Mesendoderm (in vitro differentiated cells): ENCODE measurements around the gene SERHL2.
"Not testable (repeated sequence)": the region's sequence is repeated elsewhere in the genome, so short reads cannot be mapped to it uniquely, and the experiment has no call there.

Source experiments
- DNase-seq: peaks from one replicate; pipeline ENCODE4 v3.0.0; 2013
- H2AK5ac ChIP-seq: 2 replicates; pipeline ENCODE4 v1.6.1; 2013; ENCODE audit warnings: low read length, inconsistent platforms
- H2BK120ac ChIP-seq: 2 replicates; pipeline ENCODE4 v1.6.1; 2013; ENCODE audit warnings: low read depth, mild to moderate bottlenecking, low read length, moderate library complexity, mixed read lengths
- H2BK15ac ChIP-seq: replicated peaks from 2 replicates; pipeline ENCODE4 v1.6.1; 2013; ENCODE audit warnings: low read depth, mild to moderate bottlenecking, moderate library complexity
- H2BK5ac ChIP-seq: 2 replicates; pipeline ENCODE4 v1.6.1; 2013; ENCODE audit warnings: low read length, inconsistent platforms
- H3K18ac ChIP-seq: 2 replicates; pipeline ENCODE4 v1.6.1; 2013; ENCODE audit warnings: mild to moderate bottlenecking, low read length, mixed read lengths
- H3K23ac ChIP-seq: one replicate; pipeline ENCODE4 v1.6.1; 2013; ENCODE audit warnings: low read length
- H3K27ac ChIP-seq: 2 replicates; pipeline ENCODE4 v1.5.1; 2013; ENCODE audit warnings: low read depth, mild to moderate bottlenecking, inconsistent platforms, low read length, moderate library complexity
- H3K27me3 ChIP-seq: 2 replicates; pipeline ENCODE4 v1.6.1; 2013; ENCODE audit warnings: low read length, control low read depth, mild to moderate bottlenecking, inconsistent platforms; ENCODE audit not compliant: insufficient read depth, poor library complexity
- H3K36me3 ChIP-seq: 2 replicates; pipeline ENCODE4 v1.6.1; 2013; ENCODE audit warnings: low read length, inconsistent platforms; ENCODE audit not compliant: control insufficient read depth, insufficient read depth
- H3K4ac ChIP-seq: one replicate; pipeline ENCODE4 v1.6.1; 2013; ENCODE audit warnings: low read depth, mild to moderate bottlenecking, low read length, moderate library complexity
- H3K4me1 ChIP-seq: 2 replicates; pipeline ENCODE4 v1.6.1; 2013; ENCODE audit warnings: low read depth, low read length, inconsistent platforms; ENCODE audit not compliant: control insufficient read depth
- H3K4me2 ChIP-seq: 2 replicates; pipeline ENCODE4 v1.6.1; 2013; ENCODE audit warnings: low read length
- H3K4me3 ChIP-seq: 2 replicates; pipeline ENCODE4 v1.5.1; 2013; ENCODE audit warnings: mild to moderate bottlenecking, low read length
- H3K56ac ChIP-seq: one replicate; pipeline ENCODE4 v1.6.1; 2013; ENCODE audit warnings: low read length
- H3K79me1 ChIP-seq: 2 replicates; pipeline ENCODE4 v1.6.1; 2013; ENCODE audit warnings: low read length, inconsistent platforms
- H3K79me2 ChIP-seq: 2 replicates; pipeline ENCODE4 v1.6.1; 2013; ENCODE audit warnings: mild to moderate bottlenecking, low read length; ENCODE audit not compliant: control insufficient read depth, insufficient read depth
- H3K9ac ChIP-seq: 2 replicates; pipeline ENCODE4 v1.6.1; 2013; ENCODE audit warnings: low read length, inconsistent platforms
- H4K5ac ChIP-seq: one replicate; pipeline ENCODE4 v1.6.1; 2013; ENCODE audit warnings: low read length
- H4K8ac ChIP-seq: one replicate; pipeline ENCODE4 v1.6.1; 2013; ENCODE audit warnings: low read depth, mild to moderate bottlenecking, control low read depth, low read length, moderate library complexity
- WGBS: extraction: QIAGEN DNeasy Blood & Tissue Kit; methylation state at CpG from one replicate; pipeline ENCODE4 v1.1.7; 2013; ENCODE audit warnings: low lambda C conversion rate, missing lambda C conversion rate; ENCODE audit not compliant: insufficient coverage; ENCODE audit errors: extremely low coverage; 5-methylcytosine and 5-hydroxymethylcytosine counted together

SERHL2 gene

DNA sequence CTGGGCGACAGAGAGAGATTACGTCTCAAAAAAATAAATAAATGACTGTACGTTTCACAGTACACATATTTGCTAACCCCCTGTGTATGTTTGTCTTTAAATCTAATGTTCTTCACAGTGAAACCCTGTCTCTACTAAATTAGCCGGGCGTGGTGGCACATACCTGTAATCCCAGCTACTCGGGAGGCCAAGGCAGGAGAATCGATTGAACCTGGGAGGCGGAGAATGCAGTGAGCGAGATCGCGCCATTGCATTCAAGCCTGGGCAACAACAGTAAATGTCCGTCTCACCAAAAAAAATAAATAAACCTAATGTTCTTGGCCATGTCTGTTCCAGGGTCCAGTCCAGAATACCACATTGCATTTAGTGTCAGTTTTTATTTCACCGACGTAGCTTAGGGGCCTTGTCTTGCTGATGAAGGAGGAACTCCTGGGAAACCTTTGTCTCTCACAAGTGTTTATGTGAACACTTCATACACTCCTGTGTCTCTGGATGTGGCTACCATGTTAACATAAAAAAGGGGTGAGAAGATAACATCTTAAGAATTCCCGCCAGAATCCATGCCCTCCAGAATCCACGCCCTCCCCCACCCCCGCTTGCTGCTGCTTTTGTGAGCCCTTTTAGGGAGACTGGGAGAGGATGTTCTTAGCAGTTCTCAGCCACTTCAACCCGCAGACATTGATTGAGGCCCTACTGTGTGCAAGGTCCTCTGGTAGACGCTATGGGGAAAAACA lies 5.0 kb upstream of the SERHL2 start:
- H3K27me3 ChIP-seq, result no peaks in the 10 kb centered on the region
- H3K4me1 ChIP-seq, result peaks cover 7% of the 10 kb centered on the region
- no peak overlapping the region for H4K8ac ChIP-seq
- no peak overlapping the region for H3K4me3 ChIP-seq
- H3K9ac ChIP-seq, result peak overlapping the region; percentile 1
- peak overlapping the region; percentile 59 for H3K27ac ChIP-seq
- no peak overlapping the region for H4K5ac ChIP-seq
- H3K4me2 ChIP-seq, result no peak overlapping the region
- H3K36me3 ChIP-seq, result no peaks in the 10 kb centered on the region
- peak overlapping the region; percentile 29 for H2BK120ac ChIP-seq
- WGBS, result no CpG with 5 or more reads among the region's 19 CpGs
- no peaks in the 10 kb centered on the region for H3K79me1 ChIP-seq
- no peaks in the 10 kb centered on the region for H3K79me2 ChIP-seq
- peak overlapping the region; percentile 91 for H3K18ac ChIP-seq
- H3K4ac ChIP-seq, result peak overlapping the region; percentile 97
- H3K56ac ChIP-seq, result peak overlapping the region; percentile 71
- no peak overlapping the region for H3K23ac ChIP-seq
- peak overlapping the region; percentile 38 for H2BK5ac ChIP-seq
- peak; percentile 60 for DNase-seq
- peak overlapping the region; percentile 1 for H2AK5ac ChIP-seq
- H2BK15ac ChIP-seq, result no peak overlapping the region

DNA sequence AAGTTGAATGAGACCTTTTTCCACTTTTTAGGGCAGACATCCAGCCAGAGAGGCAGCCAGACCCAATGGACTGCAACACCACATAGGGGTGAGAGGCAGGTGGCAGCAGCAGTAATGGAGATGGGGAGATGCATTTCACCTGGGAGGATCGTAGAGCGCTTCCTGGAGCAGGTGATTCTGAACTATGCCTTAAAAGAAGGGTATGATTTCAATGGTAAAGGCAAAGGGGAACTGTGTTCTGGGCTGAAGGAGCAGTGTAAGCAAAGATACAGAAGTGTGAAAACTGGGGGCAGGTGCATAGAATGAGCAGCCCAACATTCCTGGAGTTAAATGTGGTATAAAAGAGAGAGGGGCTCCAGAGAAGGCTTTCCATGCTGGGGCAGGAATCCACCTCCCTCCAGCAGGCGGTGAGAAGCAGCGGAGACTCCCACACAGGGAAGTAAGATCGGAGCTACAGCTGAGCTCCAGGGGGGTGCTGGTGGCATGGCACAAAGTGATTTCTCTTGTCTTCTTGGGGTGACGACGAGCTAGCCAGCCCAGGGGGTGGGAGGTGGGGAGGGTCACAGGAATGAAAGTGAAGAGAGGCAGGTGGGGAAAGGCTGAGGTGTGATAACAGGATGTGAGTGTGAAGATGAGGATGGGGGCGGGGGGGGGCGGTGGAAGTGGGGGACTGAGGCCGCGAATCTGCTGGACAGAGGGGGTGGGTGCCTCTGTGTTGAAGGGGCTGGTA lies 4.3 kb upstream of the SERHL2 start:
- peak; percentile 29 for DNase-seq
- Histone ChIP-seq H3K36me3 (no peaks in the 10 kb centered on the region), H3K4me3 (no peak overlapping the region), H2BK120ac (no peak overlapping the region), H3K56ac (peak overlapping the region; percentile 71), H3K4ac (peak overlapping the region; percentile 70), H3K27me3 (no peaks in the 10 kb centered on the region), H2BK5ac (peak overlapping the region; percentile 1), H3K4me2 (no peak overlapping the region), H3K18ac (peak overlapping the region; percentile 91), H2BK15ac (no peak overlapping the region), H3K79me1 (no peaks in the 10 kb centered on the region), H4K8ac (no peak overlapping the region), H3K79me2 (no peaks in the 10 kb centered on the region), H2AK5ac (peak overlapping the region; percentile 1), H3K9ac (peak overlapping the region; percentile 1), H3K4me1 (peaks cover 7% of the 10 kb centered on the region), H3K23ac (no peak overlapping the region), H4K5ac (no peak overlapping the region), H3K27ac (peak overlapping the region; percentile 59)
- WGBS, result no CpG with 5 or more reads among the region's 11 CpGs

DNA sequence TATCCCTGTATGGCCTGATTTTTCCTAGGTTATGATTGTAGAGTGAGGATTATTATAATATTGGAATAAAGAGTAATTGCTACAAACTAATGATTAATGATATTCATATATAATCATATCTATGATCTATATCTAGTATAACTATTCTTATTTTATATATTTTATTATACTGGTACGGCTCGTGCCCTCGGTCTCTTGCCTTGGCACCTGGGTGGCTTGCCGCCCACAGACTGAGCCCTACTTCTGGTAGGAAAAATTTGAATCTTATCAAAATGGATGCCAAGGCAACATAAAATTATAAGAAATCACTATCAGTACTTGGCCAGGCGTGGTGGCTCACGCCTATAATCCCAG lies 1.5 kb upstream of the SERHL2 start:
- not testable (repeated sequence) for H3K18ac ChIP-seq, H2BK120ac ChIP-seq, H3K4ac ChIP-seq, H3K4me3 ChIP-seq, H3K4me2 ChIP-seq, H4K5ac ChIP-seq, H4K8ac ChIP-seq, H3K56ac ChIP-seq, H3K9ac ChIP-seq, H3K23ac ChIP-seq, H2BK5ac ChIP-seq, H3K4me1 ChIP-seq, H3K36me3 ChIP-seq, H2AK5ac ChIP-seq, DNase-seq, H3K27ac ChIP-seq, H3K79me2 ChIP-seq, H3K79me1 ChIP-seq, H2BK15ac ChIP-seq, H3K27me3 ChIP-seq
- WGBS, result no CpG with 5 or more reads among the region's 6 CpGs

DNA sequence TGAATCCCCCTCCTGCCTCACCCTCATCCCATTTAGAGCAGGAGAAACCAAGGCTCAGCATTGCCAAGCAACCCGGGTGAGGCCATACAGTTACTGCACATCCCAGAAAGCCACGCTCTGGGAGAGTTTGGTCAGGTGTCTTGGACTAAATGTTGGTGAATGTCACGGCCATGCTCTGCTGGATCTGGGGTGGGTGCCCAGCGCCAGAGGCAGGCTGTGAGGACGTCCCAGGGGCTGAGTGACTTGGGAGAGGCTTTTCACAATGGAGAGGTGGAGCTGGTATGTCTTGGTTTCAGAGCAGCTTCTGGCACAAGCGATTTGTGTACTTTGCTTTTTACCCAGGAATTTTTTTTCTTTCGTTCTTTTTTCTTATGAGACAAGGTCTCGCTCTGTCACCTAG lies 6.6 kb downstream of the SERHL2 start:
- Histone ChIP-seq H3K79me1 (no peaks in the 10 kb centered on the region), H2BK5ac (no peak overlapping the region), H3K27ac (no peak overlapping the region), H3K9ac (no peak overlapping the region), H2BK120ac (no peak overlapping the region), H3K4me1 (no peaks in the 10 kb centered on the region), H3K18ac (no peak overlapping the region), H4K8ac (no peak overlapping the region), H3K56ac (no peak overlapping the region), H4K5ac (no peak overlapping the region), H3K4me2 (no peak overlapping the region), H2AK5ac (no peak overlapping the region), H3K36me3 (no peaks in the 10 kb centered on the region), H3K4me3 (no peak overlapping the region), H3K79me2 (no peaks in the 10 kb centered on the region), H3K23ac (no peak overlapping the region), H2BK15ac (no peak overlapping the region), H3K27me3 (no peaks in the 10 kb centered on the region), H3K4ac (no peak overlapping the region)
- WGBS, result no CpG with 5 or more reads among the region's 8 CpGs
- DNase-seq, result no peak

DNA sequence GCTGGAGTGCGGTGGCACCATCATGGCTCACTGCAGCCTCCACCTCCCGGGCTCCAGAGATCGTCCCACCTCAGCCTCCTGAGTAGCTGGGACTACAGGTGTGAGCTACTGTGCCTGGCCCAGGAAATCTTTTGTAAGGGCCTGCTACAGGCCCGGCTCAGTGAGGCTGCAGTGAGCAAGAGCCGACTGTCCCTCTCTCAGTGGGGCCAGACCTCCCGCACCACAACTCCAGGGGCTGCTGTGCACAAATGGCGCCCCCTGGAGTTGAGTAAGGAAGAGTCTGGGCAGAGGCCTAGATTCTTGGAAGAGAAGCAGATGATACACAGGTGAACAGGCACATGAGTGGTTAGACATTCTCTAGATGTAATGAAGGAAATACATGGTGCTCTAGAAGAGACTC lies 7.0 kb downstream of the SERHL2 start:
- H3K56ac ChIP-seq, result peak overlapping the region; percentile 34
- peak; percentile 77 for DNase-seq
- no CpG with 5 or more reads among the region's 7 CpGs for WGBS

More for the DNA sequence above, 7.0 kb downstream of the SERHL2 start:
- no peak overlapping the region for H4K5ac ChIP-seq
- no peaks in the 10 kb centered on the region for H3K36me3 ChIP-seq
- no peak overlapping the region for H3K23ac ChIP-seq
- H3K18ac ChIP-seq, result no peak overlapping the region
- no peak overlapping the region for H2BK120ac ChIP-seq
- no peak overlapping the region for H2BK5ac ChIP-seq
- no peak overlapping the region for H3K9ac ChIP-seq
- no peak overlapping the region for H3K4me3 ChIP-seq
- H3K27ac ChIP-seq, result no peak overlapping the region
- no peak overlapping the region for H3K4me2 ChIP-seq
- no peaks in the 10 kb centered on the region for H3K4me1 ChIP-seq
- no peak overlapping the region for H2BK15ac ChIP-seq
- no peaks in the 10 kb centered on the region for H3K27me3 ChIP-seq
- no peak overlapping the region for H3K4ac ChIP-seq
- no peaks in the 10 kb centered on the region for H3K79me1 ChIP-seq
- no peaks in the 10 kb centered on the region for H3K79me2 ChIP-seq
- no peak overlapping the region for H2AK5ac ChIP-seq
- H4K8ac ChIP-seq, result no peak overlapping the region
